ENCODE data around the gene GHRL.
A peak's percentile ranks its signal among the peaks of the same experiment; 100 is the strongest.

GHRL gene

GRCh38 chr3:10294030-10294586 lies 1.4 kb upstream of the GHRL start:
- no peak for DNase-seq

- no peak for DNase-seq
Measured at GRCh38 chr3:10291641-10292040, 1.1 kb downstream of the GHRL start.

- no peak for DNase-seq
Measured at GRCh38 chr3:10290481-10291176, 2.1 kb downstream of the GHRL start.

GRCh38 chr3:10289787-10290355 lies 2.9 kb downstream of the GHRL start:
- DNase-seq = no peak

- no peak for DNase-seq
Measured at GRCh38 chr3:10289077-10289476, 3.7 kb downstream of the GHRL start.

- no peak for DNase-seq
Measured at GRCh38 chr3:10288575-10288960, 4.2 kb downstream of the GHRL start.

GRCh38 chr3:10287936-10288574 lies 4.7 kb downstream of the GHRL start:
- no peak for DNase-seq

GRCh38 chr3:10286596-10287295 lies 6.0 kb downstream of the GHRL start:
- no peak for DNase-seq

GRCh38 chr3:10286133-10286524 lies 6.6 kb downstream of the GHRL start:
- DNase-seq = no peak

GRCh38 chr3:10285272-10286132 lies 7.2 kb downstream of the GHRL start:
- DNase-seq = no peak

GRCh38 chr3:10284496-10284895 lies 8.3 kb downstream of the GHRL start:
- DNase-seq = no peak

GRCh38 chr3:10283638-10284037 lies 9.1 kb downstream of the GHRL start:
- DNase-seq = no peak

- DNase-seq = no peak
Measured at GRCh38 chr3:10281951-10282350, 10.8 kb downstream of the GHRL start.

- DNase-seq = no peak
Measured at GRCh38 chr3:10280571-10280970, 12.2 kb downstream of the GHRL start.

GRCh38 chr3:10280177-10280529 lies 12.6 kb downstream of the GHRL start:
- DNase-seq = no peak

GRCh38 chr3:10279384-10280176 lies 13.2 kb downstream of the GHRL start:
- no peak for DNase-seq

- DNase-seq = no peak
Measured at GRCh38 chr3:10278501-10278900, 14.2 kb downstream of the GHRL start.

- no peak for DNase-seq
Measured at GRCh38 chr3:10277115-10277625, 15.6 kb downstream of the GHRL start.

- DNase-seq = peak; percentile 12
Measured at GRCh38 chr3:10274601-10275000, 18.1 kb downstream of the GHRL start.

- DNase-seq = no peak
Measured at GRCh38 chr3:10273702-10274305, 18.9 kb downstream of the GHRL start.

GRCh38 chr3:10272977-10273376 lies 19.8 kb downstream of the GHRL start:
- DNase-seq = no peak
